Astrocyte of the cerebellum (primary cell): ENCODE measurements around the gene AKT2.

ENCODE experiments used
- DNase-seq: peaks from one replicate; pipeline ENCODE4 v3.0.0-alpha.2; 2011; ENCODE audit warnings: low read depth
- H3K4me3 ChIP-seq: 2 replicates; pipeline ENCODE4 v1.5.1; 2011; ENCODE audit warnings: mild to moderate bottlenecking, low read depth, low read length, moderate library complexity
- CTCF ChIP-seq: IDR thresholded peaks from 2 replicates; pipeline ENCODE4 v1.5.1; 2012; ENCODE audit warnings: low read length, low read depth, moderate library complexity, mild to moderate bottlenecking; ENCODE audit errors: missing control alignments
- in situ Hi-C: cut with HindIII; loops from 2 replicates; pipeline ENCODE4 v1.10.0; 2017; ENCODE audit warnings: low sequenced_read_pairs

Gene AKT2

GRCh38 chr19:40264314-40265054, 20.7 kb downstream of the AKT2 start:
- TF ChIP-seq CTCF = no peak
- H3K4me3 ChIP-seq = no peak overlapping the region
- in situ Hi-C loops = no loop called here
- no peak for DNase-seq

GRCh38 chr19:40263440-40264313, 21.5 kb downstream of the AKT2 start:
- no peak overlapping the region for H3K4me3 ChIP-seq

DNA sequence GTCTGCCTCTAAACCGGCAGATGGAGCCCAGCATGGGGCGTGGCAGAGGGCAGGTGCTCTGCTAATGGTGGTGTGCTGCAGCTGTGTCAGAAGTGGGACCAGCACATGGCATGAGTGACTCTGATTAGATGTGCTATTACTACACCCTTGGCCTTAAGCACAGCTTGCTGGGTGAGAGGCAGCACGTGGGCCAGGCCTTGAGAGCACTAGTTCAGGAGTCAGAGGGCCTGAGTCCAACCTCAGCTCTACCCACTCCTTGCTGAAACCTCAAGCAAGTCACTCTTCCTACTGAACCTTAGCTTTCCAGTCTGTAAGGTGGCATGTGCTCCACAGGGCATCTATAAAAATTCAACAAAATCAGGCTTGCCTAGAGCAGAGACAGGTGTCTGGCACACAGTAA, 22.7 kb downstream of the AKT2 start:
- no peak for TF ChIP-seq CTCF
- no peak for DNase-seq
- no peak overlapping the region for H3K4me3 ChIP-seq
- in situ Hi-C loops = no loop called here

More at GRCh38 chr19:40263440-40264313, 21.5 kb downstream of the AKT2 start:
- in situ Hi-C loops = no loop called here
- no peak for TF ChIP-seq CTCF
- DNase-seq = no peak

DNA sequence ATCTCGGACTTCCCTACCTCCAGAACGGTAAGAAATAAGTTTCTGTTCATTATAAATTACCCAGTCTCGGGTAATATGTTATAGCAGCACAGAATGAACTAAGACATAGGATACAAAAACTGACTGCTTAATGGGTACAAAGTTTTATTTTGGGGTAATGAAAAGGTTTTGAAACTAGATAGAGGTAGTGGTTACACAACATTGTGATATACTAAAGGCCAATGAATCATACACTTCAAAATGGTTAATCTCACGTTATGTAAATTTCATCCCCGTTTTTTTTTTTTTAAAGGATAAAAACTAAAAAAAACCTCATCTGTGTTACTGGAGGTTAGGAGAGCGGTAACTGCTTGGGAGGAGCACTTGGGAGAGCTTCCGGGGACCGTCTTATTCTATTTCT, 23.5 kb downstream of the AKT2 start:
- in situ Hi-C loops = no loop called here
- H3K4me3 ChIP-seq = no peak overlapping the region
- no peak for DNase-seq
- no peak for TF ChIP-seq CTCF

DNA sequence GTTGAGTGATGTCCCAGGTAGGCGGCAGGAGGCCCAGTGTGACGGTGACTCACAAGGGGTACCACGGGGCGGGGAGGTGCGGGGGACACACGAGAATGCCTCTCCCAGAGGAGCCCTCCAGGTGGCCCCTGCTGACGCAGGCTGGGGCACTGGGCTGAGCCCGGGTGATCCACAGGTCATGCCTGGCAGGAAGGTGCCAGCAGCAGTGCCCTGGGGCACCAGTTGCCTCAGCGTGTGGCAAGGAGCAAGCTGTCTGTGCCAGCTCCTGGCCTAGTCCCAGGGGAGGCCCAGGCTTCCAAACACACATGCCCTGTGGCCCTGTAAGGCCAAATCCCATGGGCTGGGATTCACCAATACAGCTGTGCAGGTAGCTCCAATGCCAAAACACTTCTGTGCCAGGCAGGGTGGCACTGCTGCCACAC, 28.0 kb downstream of the AKT2 start:
- in situ Hi-C loops = no loop called here
- no peak for TF ChIP-seq CTCF
- DNase-seq = no peak
- H3K4me3 ChIP-seq = no peak overlapping the region

DNA sequence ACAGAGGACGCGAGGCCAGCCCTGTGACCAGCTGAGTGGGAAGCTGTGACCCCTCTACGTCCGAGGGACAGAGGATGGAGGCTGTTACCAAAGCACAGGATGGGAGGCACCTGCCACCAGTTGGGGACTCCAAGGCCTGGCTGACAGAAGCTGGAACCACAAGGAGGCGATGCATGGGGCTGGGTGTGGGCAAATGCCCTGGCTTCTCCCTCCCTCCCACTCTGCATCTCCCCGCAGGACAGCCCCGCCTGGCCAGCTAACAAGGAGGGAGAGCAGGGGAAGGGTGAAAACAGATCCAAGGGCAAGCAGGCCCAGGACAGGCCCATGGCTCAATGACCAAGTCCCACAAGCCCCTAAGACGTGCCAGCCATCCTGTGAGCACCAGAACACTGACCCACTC, 28.6 kb downstream of the AKT2 start:
- no peak for DNase-seq
- no peak for TF ChIP-seq CTCF
- in situ Hi-C loops = no loop called here
- no peak overlapping the region for H3K4me3 ChIP-seq
